OCI-LY1 (cell line): Measurements from ENCODE around the gene CACHD1.

Experiments
- EZH2 ChIP-seq: fragments of 200-600 bp; sonication (generic), shearing (Covaris generic); IDR thresholded peaks from 2 replicates; pipeline ENCODE4 v1.8.0; 2017; ENCODE audit warnings: borderline replicate concordance, mixed run types, mild to moderate bottlenecking, antibody characterized with exemption, low read length, moderate library complexity, mixed read lengths
- TF ChIP-seq, protein P1 (sequence below): fragments of 200-600 bp; sonication (generic), shearing (Covaris generic); IDR thresholded peaks from 2 replicates; pipeline ENCODE4 v1.5.1; 2017; ENCODE audit warnings: mild to moderate bottlenecking, antibody characterized with exemption, low read length, moderate library complexity, mixed read lengths

DNA sequence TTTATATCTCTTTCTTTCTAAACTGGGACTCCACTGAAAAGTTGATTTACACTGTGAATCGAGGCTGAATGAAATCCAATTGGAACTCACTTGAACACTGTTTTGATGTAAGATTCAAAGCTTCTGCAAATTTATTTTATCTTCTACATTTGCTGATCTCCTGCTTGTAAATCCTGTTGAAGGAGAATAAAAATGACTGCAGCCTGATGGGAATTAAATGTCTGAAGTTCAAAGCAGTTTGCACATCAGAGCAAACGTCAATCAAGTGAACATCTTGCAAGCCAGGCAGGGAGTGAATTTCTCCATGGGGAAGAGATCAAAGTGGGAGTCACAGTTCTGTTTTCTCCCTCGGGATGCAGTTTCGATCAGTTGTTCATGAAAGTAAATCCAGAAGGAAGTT lies 127.2 kb downstream of the CACHD1 start:
- TF ChIP-seq, protein P1, sequence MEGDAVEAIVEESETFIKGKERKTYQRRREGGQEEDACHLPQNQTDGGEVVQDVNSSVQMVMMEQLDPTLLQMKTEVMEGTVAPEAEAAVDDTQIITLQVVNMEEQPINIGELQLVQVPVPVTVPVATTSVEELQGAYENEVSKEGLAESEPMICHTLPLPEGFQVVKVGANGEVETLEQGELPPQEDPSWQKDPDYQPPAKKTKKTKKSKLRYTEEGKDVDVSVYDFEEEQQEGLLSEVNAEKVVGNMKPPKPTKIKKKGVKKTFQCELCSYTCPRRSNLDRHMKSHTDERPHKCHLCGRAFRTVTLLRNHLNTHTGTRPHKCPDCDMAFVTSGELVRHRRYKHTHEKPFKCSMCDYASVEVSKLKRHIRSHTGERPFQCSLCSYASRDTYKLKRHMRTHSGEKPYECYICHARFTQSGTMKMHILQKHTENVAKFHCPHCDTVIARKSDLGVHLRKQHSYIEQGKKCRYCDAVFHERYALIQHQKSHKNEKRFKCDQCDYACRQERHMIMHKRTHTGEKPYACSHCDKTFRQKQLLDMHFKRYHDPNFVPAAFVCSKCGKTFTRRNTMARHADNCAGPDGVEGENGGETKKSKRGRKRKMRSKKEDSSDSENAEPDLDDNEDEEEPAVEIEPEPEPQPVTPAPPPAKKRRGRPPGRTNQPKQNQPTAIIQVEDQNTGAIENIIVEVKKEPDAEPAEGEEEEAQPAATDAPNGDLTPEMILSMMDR, result no peak
- TF ChIP-seq EZH2, result no peak
